Duodenal mucosa (tissue), 2 donors: ENCODE data around the gene SMPDL3A.

ENCODE experiments used
- H3K27ac ChIP-seq: one replicate; pipeline ENCODE4 v1.7.0; 2013; ENCODE audit warnings: low read depth, low read length
- H3K27me3 ChIP-seq, 2 donors: one replicate each; pipeline ENCODE4 v1.7.0; 2013; ENCODE audit warnings: low read length in 2 of 2, control low read depth in 1 of 2; ENCODE audit not compliant: insufficient read depth in 2 of 2, control insufficient read depth in 1 of 2
- H3K36me3 ChIP-seq, 2 donors: one replicate each; pipeline ENCODE4 v1.7.0; 2013; ENCODE audit warnings: low read length in 2 of 2, control low read depth in 1 of 2; ENCODE audit not compliant: insufficient read depth in 2 of 2, control insufficient read depth in 1 of 2
- H3K4me1 ChIP-seq, 2 donors: one replicate each; pipeline ENCODE4 v1.7.0; 2013; ENCODE audit warnings: low read length in 2 of 2, control low read depth in 1 of 2; ENCODE audit not compliant: insufficient read depth in 2 of 2, control insufficient read depth in 1 of 2
- H3K4me3 ChIP-seq, 2 donors: one replicate each; pipeline ENCODE4 v1.7.0; 2013; ENCODE audit warnings: low read length in 2 of 2, low read depth in 1 of 2
- H3K9ac ChIP-seq, 2 donors: one replicate each; pipeline ENCODE4 v1.7.0; 2013; ENCODE audit warnings: low read length in 2 of 2, low read depth in 1 of 2
- H3K9me3 ChIP-seq, 2 donors: one replicate each; pipeline ENCODE4 v1.7.0; 2013; ENCODE audit warnings: low read length in 2 of 2, control low read depth in 1 of 2; ENCODE audit not compliant: control insufficient read depth in 1 of 2

The SMPDL3A gene

GRCh38 chr6:122752459-122752858 lies 36.6 kb upstream of the SMPDL3A start:
- no peaks in the 10 kb centered on the region for H3K36me3 ChIP-seq
- no peak overlapping the region for H3K4me3 ChIP-seq
- H3K27ac ChIP-seq = no peak overlapping the region
- H3K27me3 ChIP-seq = no peaks in the 10 kb centered on the region
- H3K9ac ChIP-seq = no peak overlapping the region
- no peaks in the 10 kb centered on the region for H3K9me3 ChIP-seq
- peaks cover 3 to 11% of the 10 kb centered on the region in 2 donors for H3K4me1 ChIP-seq

- H3K4me3 ChIP-seq = peak overlapping the region in 1 of 2 donors; percentile 28
- H3K27ac ChIP-seq = no peak overlapping the region
- no peaks in the 10 kb centered on the region for H3K27me3 ChIP-seq
- no peaks in the 10 kb centered on the region for H3K9me3 ChIP-seq
- H3K36me3 ChIP-seq = no peaks in the 10 kb centered on the region
- H3K4me1 ChIP-seq = peaks cover 3 to 11% of the 10 kb centered on the region in 2 donors
- H3K9ac ChIP-seq = no peak overlapping the region
These were observed 35.9 kb upstream of the SMPDL3A start for GRCh38 chr6:122753000-122753687.

GRCh38 chr6:122753688-122754056 lies 35.4 kb upstream of the SMPDL3A start:
- Histone ChIP-seq H3K36me3 (no peaks in the 10 kb centered on the region), H3K9ac (no peak overlapping the region)

GRCh38 chr6:122754191-122754731 lies 34.8 kb upstream of the SMPDL3A start:
- peaks cover 2 to 9% of the 10 kb centered on the region in 2 donors for H3K4me1 ChIP-seq
- H3K27ac ChIP-seq = no peak overlapping the region
- no peaks in the 10 kb centered on the region for H3K9me3 ChIP-seq
- no peak overlapping the region for H3K9ac ChIP-seq
- H3K36me3 ChIP-seq = no peaks in the 10 kb centered on the region
- no peaks in the 10 kb centered on the region for H3K27me3 ChIP-seq
- H3K4me3 ChIP-seq = no peak overlapping the region

More at GRCh38 chr6:122753688-122754056, 35.4 kb upstream of the SMPDL3A start:
- Histone ChIP-seq H3K4me3 (no peak overlapping the region), H3K27me3 (no peaks in the 10 kb centered on the region), H3K4me1 (peaks cover 3 to 11% of the 10 kb centered on the region in 2 donors), H3K27ac (no peak overlapping the region), H3K9me3 (no peaks in the 10 kb centered on the region)

GRCh38 chr6:122755901-122756300 lies 33.2 kb upstream of the SMPDL3A start:
- Histone ChIP-seq H3K36me3 (no peaks in the 10 kb centered on the region), H3K27me3 (no peaks in the 10 kb centered on the region), H3K4me1 (peaks cover 0 to 5% of the 10 kb centered on the region in 2 donors), H3K9ac (no peak overlapping the region), H3K4me3 (no peak overlapping the region), H3K27ac (no peak overlapping the region), H3K9me3 (no peaks in the 10 kb centered on the region)

GRCh38 chr6:122758927-122759334 lies 30.1 kb upstream of the SMPDL3A start:
- no peak overlapping the region for H3K4me3 ChIP-seq
- H3K27ac ChIP-seq = no peak overlapping the region
- H3K27me3 ChIP-seq = no peaks in the 10 kb centered on the region
- H3K36me3 ChIP-seq = no peaks in the 10 kb centered on the region
- H3K9me3 ChIP-seq = no peaks in the 10 kb centered on the region
- H3K9ac ChIP-seq = no peak overlapping the region
- no peaks in the 10 kb centered on the region for H3K4me1 ChIP-seq

GRCh38 chr6:122760330-122760729 lies 28.7 kb upstream of the SMPDL3A start:
- no peak overlapping the region for H3K4me3 ChIP-seq
- H3K27me3 ChIP-seq = no peaks in the 10 kb centered on the region
- H3K9me3 ChIP-seq = no peaks in the 10 kb centered on the region
- no peak overlapping the region for H3K27ac ChIP-seq
- H3K9ac ChIP-seq = no peak overlapping the region
- H3K4me1 ChIP-seq = no peaks in the 10 kb centered on the region
- H3K36me3 ChIP-seq = no peaks in the 10 kb centered on the region

GRCh38 chr6:122766256-122766655 lies 22.8 kb upstream of the SMPDL3A start:
- H3K4me1 ChIP-seq = peaks cover 6 to 11% of the 10 kb centered on the region in 2 donors
- no peaks in the 10 kb centered on the region for H3K27me3 ChIP-seq
- H3K4me3 ChIP-seq = no peak overlapping the region
- no peaks in the 10 kb centered on the region for H3K36me3 ChIP-seq
- H3K9me3 ChIP-seq = no peaks in the 10 kb centered on the region
- no peak overlapping the region for H3K9ac ChIP-seq
- no peak overlapping the region for H3K27ac ChIP-seq

- Histone ChIP-seq H3K9ac (no peak overlapping the region), H3K27ac (no peak overlapping the region), H3K36me3 (no peaks in the 10 kb centered on the region), H3K4me3 (no peak overlapping the region), H3K27me3 (no peaks in the 10 kb centered on the region), H3K4me1 (peaks cover 15 to 25% of the 10 kb centered on the region in 2 donors), H3K9me3 (no peaks in the 10 kb centered on the region)
These were observed 18.0 kb upstream of the SMPDL3A start for GRCh38 chr6:122770835-122771601.

GRCh38 chr6:122772724-122773415 lies 16.2 kb upstream of the SMPDL3A start:
- H3K9ac ChIP-seq = no peak overlapping the region
- H3K27ac ChIP-seq = no peak overlapping the region
- peaks cover 15 to 25% of the 10 kb centered on the region in 2 donors for H3K4me1 ChIP-seq
- H3K4me3 ChIP-seq = no peak overlapping the region
- H3K9me3 ChIP-seq = no peaks in the 10 kb centered on the region
- no peaks in the 10 kb centered on the region for H3K27me3 ChIP-seq
- H3K36me3 ChIP-seq = no peaks in the 10 kb centered on the region
